Nephron (organoid): ENCODE data around the gene PDE11A.

Source experiments
- H3K27ac Mint-ChIP-seq, 3 experiments: 2 replicates each; pipeline ENCODE4 v1.8.0; 2020; ENCODE audit warnings: mixed read lengths in 3 of 3, mild to moderate bottlenecking in 2 of 3, moderate library complexity in 1 of 3
- H3K27me3 Mint-ChIP-seq: 2 replicates; pipeline ENCODE4 v1.8.0; 2021; ENCODE audit warnings: low read depth, mild to moderate bottlenecking, moderate library complexity, mixed read lengths
- H3K36me3 Mint-ChIP-seq: 2 replicates; pipeline ENCODE4 v1.8.0; 2020; ENCODE audit warnings: low read depth, mixed read lengths
- H3K4me1 Mint-ChIP-seq: 2 replicates; pipeline ENCODE4 v1.8.0; 2020; ENCODE audit warnings: mixed read lengths
- H3K4me3 Mint-ChIP-seq, 3 experiments: 2 replicates each; pipeline ENCODE4 v1.8.0; 2020; ENCODE audit warnings: mild to moderate bottlenecking in 3 of 3, mixed read lengths in 3 of 3, moderate library complexity in 2 of 3
- H3K9me3 Mint-ChIP-seq: 2 replicates; pipeline ENCODE4 v1.8.0; 2020; ENCODE audit warnings: mixed read lengths
- TF ChIP-seq, protein P1 (sequence below), 3 experiments: fragments of 200-600 bp; sonication (generic); IDR thresholded peaks; one replicate each; pipeline ENCODE4 v1.5.0; 2021; ENCODE audit warnings: antibody characterized with exemption in 3 of 3; ENCODE audit not compliant: unreplicated experiment in 3 of 3

The PDE11A gene

DNA sequence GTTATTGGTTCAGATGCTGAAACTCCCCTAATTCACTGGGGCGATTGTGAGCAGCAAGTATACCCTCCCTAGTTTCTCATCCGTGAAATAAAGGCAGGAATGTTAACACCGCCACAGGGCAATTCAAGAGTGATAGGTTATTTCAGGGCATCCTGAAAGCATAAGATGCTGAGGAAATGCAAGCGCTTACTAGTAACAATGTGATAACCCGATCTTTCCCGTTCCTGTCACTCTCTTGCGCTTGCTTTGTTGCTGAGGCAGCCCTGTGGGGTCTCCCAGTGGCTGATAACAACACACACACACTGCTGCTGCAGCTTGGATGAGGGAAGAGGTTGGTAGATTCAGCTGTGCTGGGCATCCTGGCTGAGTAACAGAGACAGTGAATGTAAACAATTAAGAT lies 420.7 kb downstream of the PDE11A start:
- Mint-ChIP-seq H3K4me1 (peaks cover 14% of the 10 kb centered on the region), H3K4me3 (no peak overlapping the region), H3K27ac (peak overlapping the region in 2 of 3 experiments; percentile 5 to 47), H3K27me3 (no peaks in the 10 kb centered on the region), H3K9me3 (no peaks in the 10 kb centered on the region), H3K36me3 (peaks cover 4% of the 10 kb centered on the region)
- TF ChIP-seq, protein P1, sequence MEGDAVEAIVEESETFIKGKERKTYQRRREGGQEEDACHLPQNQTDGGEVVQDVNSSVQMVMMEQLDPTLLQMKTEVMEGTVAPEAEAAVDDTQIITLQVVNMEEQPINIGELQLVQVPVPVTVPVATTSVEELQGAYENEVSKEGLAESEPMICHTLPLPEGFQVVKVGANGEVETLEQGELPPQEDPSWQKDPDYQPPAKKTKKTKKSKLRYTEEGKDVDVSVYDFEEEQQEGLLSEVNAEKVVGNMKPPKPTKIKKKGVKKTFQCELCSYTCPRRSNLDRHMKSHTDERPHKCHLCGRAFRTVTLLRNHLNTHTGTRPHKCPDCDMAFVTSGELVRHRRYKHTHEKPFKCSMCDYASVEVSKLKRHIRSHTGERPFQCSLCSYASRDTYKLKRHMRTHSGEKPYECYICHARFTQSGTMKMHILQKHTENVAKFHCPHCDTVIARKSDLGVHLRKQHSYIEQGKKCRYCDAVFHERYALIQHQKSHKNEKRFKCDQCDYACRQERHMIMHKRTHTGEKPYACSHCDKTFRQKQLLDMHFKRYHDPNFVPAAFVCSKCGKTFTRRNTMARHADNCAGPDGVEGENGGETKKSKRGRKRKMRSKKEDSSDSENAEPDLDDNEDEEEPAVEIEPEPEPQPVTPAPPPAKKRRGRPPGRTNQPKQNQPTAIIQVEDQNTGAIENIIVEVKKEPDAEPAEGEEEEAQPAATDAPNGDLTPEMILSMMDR (IDR thresholded peaks at IDR 0.05; ENCODE audit: unreplicated experiment in 3 of 3): no peak

DNA sequence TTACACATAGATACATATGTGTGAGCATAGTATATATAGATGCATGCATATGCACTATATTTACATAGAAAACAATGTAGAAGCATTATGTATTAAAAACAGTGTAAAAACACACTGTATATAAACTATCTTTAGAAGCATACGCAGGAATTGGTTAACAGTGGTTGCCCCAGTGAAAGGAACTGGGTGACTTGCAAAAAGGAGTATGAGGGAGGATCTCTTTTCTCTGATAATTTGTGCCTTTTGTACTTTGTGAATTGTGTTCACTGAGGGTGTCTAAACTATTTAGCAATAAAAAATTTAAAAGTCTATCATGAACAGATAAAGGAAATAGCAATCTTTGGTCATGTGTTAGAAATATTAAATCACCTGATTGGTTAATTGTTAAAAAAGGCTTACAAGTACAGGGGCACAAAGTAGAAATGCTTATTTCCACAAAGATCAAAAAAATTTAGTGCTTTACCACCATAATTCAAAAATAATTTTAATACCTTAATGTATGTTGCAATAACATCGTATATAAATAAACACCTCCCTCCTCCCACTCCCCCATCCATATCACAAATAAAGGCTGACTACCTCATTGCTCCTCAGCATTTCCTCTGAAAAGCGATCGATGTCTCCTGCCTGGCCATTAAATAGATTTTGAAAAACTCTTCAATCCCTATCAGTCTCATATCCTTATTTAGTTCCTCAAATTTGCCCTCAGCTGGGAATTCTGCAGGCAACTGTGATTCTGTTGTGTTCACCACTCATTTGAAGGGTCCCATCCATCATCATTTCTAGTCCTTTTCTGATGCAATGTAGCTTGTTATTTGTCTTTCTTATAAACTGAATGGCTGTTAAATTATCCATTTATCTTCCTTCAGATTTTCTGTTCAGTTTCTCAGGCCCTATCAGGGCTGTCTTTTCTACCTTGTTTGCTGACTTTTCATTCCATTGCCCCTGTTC lies 422.7 kb downstream of the PDE11A start:
- peak overlapping the region in 1 of 3 experiments; percentile 9 for H3K27ac Mint-ChIP-seq
- H3K9me3 Mint-ChIP-seq: peaks cover under 1% of the 10 kb centered on the region
- no peaks in the 10 kb centered on the region for H3K27me3 Mint-ChIP-seq
- peaks cover 1% of the 10 kb centered on the region for H3K36me3 Mint-ChIP-seq
- peaks cover 14% of the 10 kb centered on the region for H3K4me1 Mint-ChIP-seq
- TF ChIP-seq, protein P1 (IDR thresholded peaks at IDR 0.05; ENCODE audit: unreplicated experiment in 3 of 3): no peak
- H3K4me3 Mint-ChIP-seq: no peak overlapping the region

DNA sequence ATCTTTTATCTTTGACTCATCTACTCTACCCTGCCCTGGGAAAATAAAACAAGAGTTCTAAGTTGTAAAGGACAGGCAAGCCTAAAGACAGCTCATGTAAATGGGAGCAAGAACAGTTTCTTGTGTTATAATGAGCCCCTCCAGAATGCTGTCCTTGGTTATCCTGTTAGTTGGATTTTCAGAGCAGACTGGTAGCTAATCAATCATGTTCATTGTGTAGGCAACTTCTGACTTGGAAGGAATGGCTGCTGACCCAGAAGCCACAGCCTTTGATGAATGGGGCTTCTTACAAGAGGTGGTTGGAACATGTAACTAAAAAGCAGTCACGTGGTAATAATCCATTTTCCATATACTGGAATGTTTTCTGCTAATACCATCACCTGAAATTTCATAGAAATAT lies 425.8 kb downstream of the PDE11A start:
- Mint-ChIP-seq H3K9me3 (peaks cover 14% of the 10 kb centered on the region), H3K27ac (no peak overlapping the region), H3K27me3 (no peaks in the 10 kb centered on the region), H3K4me1 (peaks cover 7% of the 10 kb centered on the region), H3K4me3 (no peak overlapping the region), H3K36me3 (peaks cover 18% of the 10 kb centered on the region)
- TF ChIP-seq, protein P1 (IDR thresholded peaks at IDR 0.05; ENCODE audit: unreplicated experiment in 3 of 3): no peak

DNA sequence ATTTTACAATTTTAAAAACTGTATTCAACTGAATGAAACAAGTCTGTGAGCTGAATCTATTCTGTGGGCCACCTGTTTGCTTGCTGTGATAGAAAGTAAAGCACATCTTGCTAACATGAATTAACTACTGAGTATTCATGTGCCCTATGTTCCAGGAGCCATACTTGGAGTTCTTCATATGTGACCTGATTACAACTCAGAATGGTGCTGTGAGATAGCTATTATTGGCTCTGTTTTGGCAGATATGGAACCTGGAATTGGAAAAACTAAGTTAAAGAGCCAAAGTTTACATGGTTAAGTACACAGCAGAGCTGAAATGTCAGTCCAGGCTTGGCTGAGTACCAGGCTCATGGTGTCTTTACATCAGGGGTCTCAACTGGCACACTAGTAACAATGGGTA lies 426.3 kb downstream of the PDE11A start:
- Mint-ChIP-seq H3K36me3 (peaks cover 18% of the 10 kb centered on the region), H3K4me1 (peaks cover 6% of the 10 kb centered on the region), H3K9me3 (peaks cover 14% of the 10 kb centered on the region), H3K27ac (no peak overlapping the region), H3K4me3 (no peak overlapping the region), H3K27me3 (no peaks in the 10 kb centered on the region)
- TF ChIP-seq, protein P1 (IDR thresholded peaks at IDR 0.05; ENCODE audit: unreplicated experiment in 3 of 3): no peak

DNA sequence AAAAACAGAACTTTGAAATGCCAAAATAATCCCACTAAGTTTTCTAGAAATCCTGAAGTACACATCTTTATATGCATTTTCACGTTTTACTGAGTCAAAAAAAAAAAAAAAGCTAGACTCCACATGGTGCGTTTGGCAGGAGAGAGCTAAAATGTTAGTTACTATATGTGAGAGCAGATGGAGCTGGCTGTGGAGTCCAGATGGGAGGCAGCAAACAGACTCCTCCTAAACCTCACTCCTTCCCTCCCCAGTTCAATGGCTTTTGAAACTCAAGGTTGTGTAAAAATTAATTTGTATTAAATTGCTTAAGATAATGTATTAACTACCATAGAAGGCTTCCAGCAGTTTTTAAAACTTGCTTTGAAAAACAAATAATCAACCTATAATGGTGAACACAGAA lies 431.2 kb downstream of the PDE11A start:
- Mint-ChIP-seq H3K4me1 (peaks cover 24% of the 10 kb centered on the region), H3K27ac (peak overlapping the region in 2 of 3 experiments; percentile 8 to 13), H3K36me3 (peaks cover 18% of the 10 kb centered on the region), H3K9me3 (peaks cover 17% of the 10 kb centered on the region), H3K4me3 (no peak overlapping the region), H3K27me3 (peaks cover 3% of the 10 kb centered on the region)
- TF ChIP-seq, protein P1 (IDR thresholded peaks at IDR 0.05; ENCODE audit: unreplicated experiment in 3 of 3): no peak
